Heart left ventricle (tissue), 16 donors: ENCODE results near the gene NSD1. TPM values are rescaled to one million over a fixed set of nuclear protein-coding genes. Genes with fewer than 3 reads are reported as not detected.

Experiments used
- ATAC-seq, 4 donors: fragments of 200-7000 bp; cut with Tn5 transposase; one replicate each; pipeline ENCODE4 v1.9.1; 2020 to 2022; ENCODE audit warnings: moderate library complexity in 4 of 4, mild to moderate bottlenecking in 3 of 4, moderate number of reproducible peaks in 1 of 4
- DNase-seq, 5 donors: peaks; one replicate each; pipeline ENCODE4 v3.0.0-alpha.2; 2020
- H3K27ac ChIP-seq, 12 donors: fragments of 200-600 bp; sonication (generic) in 4 of 12; one replicate each; pipeline versions ENCODE4 v1.5.0 to v1.8.0; 2016 to 2022; ENCODE audit warnings: mild to moderate bottlenecking in 2 of 12
- H3K27me3 ChIP-seq, 9 donors: fragments of 200-600 bp; sonication (generic) in 2 of 9; one replicate each; pipeline versions ENCODE4 v1.5.1 to v1.8.0; 2016 to 2022; ENCODE audit warnings: mild to moderate bottlenecking in 3 of 9
- H3K36me3 ChIP-seq, 9 donors: fragments of 200-600 bp; sonication (generic) in 2 of 9; one replicate each; pipeline versions ENCODE4 v1.5.0 to v1.8.0; 2018 to 2022; ENCODE audit warnings: mild to moderate bottlenecking in 2 of 9
- H3K4me1 ChIP-seq, 12 donors: fragments of 200-600 bp; sonication (generic) in 4 of 12; one replicate each; pipeline versions ENCODE4 v1.5.0 to v1.8.0; 2016 to 2022; ENCODE audit warnings: mild to moderate bottlenecking in 3 of 12
- H3K4me3 ChIP-seq, 12 donors: fragments of 200-600 bp; sonication (generic) in 4 of 12; one replicate each; pipeline versions ENCODE4 v1.5.0 to v1.8.0; 2017 to 2022; ENCODE audit warnings: mild to moderate bottlenecking in 9 of 12, moderate library complexity in 4 of 12
- H3K9me3 ChIP-seq, 12 donors: fragments of 200-600 bp; sonication (generic) in 4 of 12; one replicate each; pipeline versions ENCODE4 v1.5.0 to v1.8.0; 2016 to 2022; ENCODE audit warnings: mild to moderate bottlenecking in 1 of 12
- CTCF ChIP-seq, 12 donors: fragments of 200-600 bp; sonication (generic) in 4 of 12; IDR thresholded peaks; one replicate each; pipeline versions ENCODE4 v1.5.0 to v1.8.0; 2018 to 2022; ENCODE audit warnings: antibody characterized with exemption in 12 of 12, mild to moderate bottlenecking in 5 of 12
- POLR2A ChIP-seq, 2 donors: fragments of 450-650 bp; IDR thresholded peaks; one replicate each; pipeline ENCODE4 v1.6.1; 2017; ENCODE audit warnings: antibody characterized with exemption in 2 of 2, mild to moderate bottlenecking in 2 of 2, moderate library complexity in 2 of 2
- whole genome bisulfite sequencing, 4 donors: extraction: QIAGEN DNeasy Blood & Tissue Kit in 2 of 4; methylation state at CpG; one replicate each; pipeline versions ENCODE4 v1.1.5 to v1.1.7; 2013 to 2018; 5-methylcytosine and 5-hydroxymethylcytosine counted together
- intact Hi-C, 10 donors: fragments of 100-400 bp; cut with DNase I; formaldehyde crosslinking; loops; one replicate each; pipeline versions ENCODE4 v1.11.1 to v1.14.2; 2022
- polyA plus RNA-seq, 2 donors: library from polyadenylated mRNA; stranded (reverse); fragments of 200-250 nt; gene quantifications; one replicate each; pipeline ENCODE4 v1.2.3, GENCODE V29; 2013
- total RNA-seq, 9 donors: library from RNA; depleted of rRNA in 2 of 9; stranded (reverse); fragments of >200 nt in 2 of 9; fragmentation: NEBNext Ultra II Directional in 3 of 9; extraction: Animal tissue kit (Norgen Biotek cat#: 25700) in 3 of 9; gene quantifications; one replicate each; pipeline versions ENCODE4 v1.1.0 to v1.2.4, GENCODE V29; 2016 to 2023
- donor health status: ischemic (EF 13 %, LVEDD 7.1; RV severe dilation, severe dysfunction).
- donor health status: healthy with polysubstance abuse.
- donor health status: DM: no; HTN: yes; CAD: no.
- donor health status: DM: no; HTN: no; CAD: no.
- donor health status: ischemic (EF 25% LVEDD 6.9; RV normal size, moderate dysfunction).
- donor health status: ischemic (EF 25% LVEDD 5.7; RV mildly dilated, moderate dysfunction).
- donor health status: healthy.
- donor health status: DM: yes; HTN: yes; CAD: no.
- donor health status: ischemic (EF 35%, LVEDD 5.7; RV mildly dilated, moderate dysfunction).
- donor health status: nonischemic (EF 11% LVEDD 7.7; RV severe dilation, severe dysfunction).
- donor health status: DM: yes; HTN: yes; CAD: no.
- donor health status: PGD.
- donor health status: ischemic (EF 29% LVEDD 5.4; RV normal size, mild dysfunction).
- donor health status: nonischemic (EF 23%, LVEDD 6.1; RV moderate dilation, normal function).

NSD1 gene
- total and polyA plus RNA-seq, 11 donors = 10.9 to 64.6 (median 43.9) TPM

GRCh38 chr5:177317959-177318377 is 184.4 kb downstream of the NSD1 start:
- no peaks in the 10 kb centered on the region for H3K9me3 ChIP-seq
- intact Hi-C loops = loop anchor here in 9 of 10 donors (1.0 to 10.0 kb wide), 11 partner anchors 39 to 203 kb away; partner anchors contain the start of genes SLC34A1 (in 2 of the 9), DOK3 (in 1 of the 9) and RGS14 (in 1 of the 9)
- ATAC-seq (peak in 3 of 4 donors; percentile 47 to 55 (median 49)), DNase-seq (peak; percentile 65 to 77 (median 75))
- peaks cover 0 to 10% (median 3%) of the 10 kb centered on the region in 9 donors for H3K36me3 ChIP-seq
- peak; percentile 67 to 90 (median 82) for TF ChIP-seq CTCF (IDR thresholded peaks at IDR 0.05)
- TF ChIP-seq POLR2A (IDR thresholded peaks at IDR 0.05) = no peak
- 30 to 36% (median 34%) methylated on average over 7 of the region's 7 CpGs for WGBS, 4 donors
- peaks cover 0 to 18% (median under 1%) of the 10 kb centered on the region in 12 donors for H3K4me1 ChIP-seq
- no peak overlapping the region for H3K27ac ChIP-seq
- no peaks in the 10 kb centered on the region for H3K27me3 ChIP-seq
- H3K4me3 ChIP-seq = no peak overlapping the region

- intact Hi-C loops = loop anchor here in 9 of 10 donors (5.0 to 10.0 kb wide), 10 partner anchors 37 to 205 kb away; partner anchors contain the start of genes SLC34A1 (in 2 of the 9), DOK3 (in 1 of the 9) and RGS14 (in 1 of the 9)
- H3K4me3 ChIP-seq = no peak overlapping the region
- DNase-seq (no peak), ATAC-seq (no peak)
- TF ChIP-seq CTCF (IDR thresholded peaks at IDR 0.05) (no peak), POLR2A (IDR thresholded peaks at IDR 0.05) (no peak)
- H3K9me3 ChIP-seq = no peaks in the 10 kb centered on the region
- H3K36me3 ChIP-seq = peaks cover 0 to 10% (median 4%) of the 10 kb centered on the region in 9 donors
- whole genome bisulfite sequencing, 4 donors = 89 to 95% (median 93%) methylated on average over 7 to 14 of the region's 14 CpGs
- no peak overlapping the region for H3K27ac ChIP-seq
- H3K4me1 ChIP-seq = peaks cover 0 to 12% (median 0%) of the 10 kb centered on the region in 12 donors
- H3K27me3 ChIP-seq = no peaks in the 10 kb centered on the region
These were observed 186.5 kb downstream of the NSD1 start for GRCh38 chr5:177319913-177320588.

GRCh38 chr5:177320879-177321278 is 187.3 kb downstream of the NSD1 start:
- peaks cover 0 to 12% (median 0%) of the 10 kb centered on the region in 12 donors for H3K4me1 ChIP-seq
- DNase-seq = no peak
- intact Hi-C loops = no loop called here
- no peak overlapping the region for H3K4me3 ChIP-seq
- H3K27me3 ChIP-seq = no peaks in the 10 kb centered on the region
- 84 to 93% (median 91%) methylated on average over 7 of the region's 7 CpGs for WGBS, 4 donors
- no peaks in the 10 kb centered on the region for H3K9me3 ChIP-seq
- no peak overlapping the region for H3K27ac ChIP-seq
- peak in 3 of 4 donors; percentile 33 to 44 (median 38) for ATAC-seq
- no peak for TF ChIP-seq CTCF (IDR thresholded peaks at IDR 0.05)
- H3K36me3 ChIP-seq = peaks cover 0 to 10% (median 4%) of the 10 kb centered on the region in 9 donors

DNA sequence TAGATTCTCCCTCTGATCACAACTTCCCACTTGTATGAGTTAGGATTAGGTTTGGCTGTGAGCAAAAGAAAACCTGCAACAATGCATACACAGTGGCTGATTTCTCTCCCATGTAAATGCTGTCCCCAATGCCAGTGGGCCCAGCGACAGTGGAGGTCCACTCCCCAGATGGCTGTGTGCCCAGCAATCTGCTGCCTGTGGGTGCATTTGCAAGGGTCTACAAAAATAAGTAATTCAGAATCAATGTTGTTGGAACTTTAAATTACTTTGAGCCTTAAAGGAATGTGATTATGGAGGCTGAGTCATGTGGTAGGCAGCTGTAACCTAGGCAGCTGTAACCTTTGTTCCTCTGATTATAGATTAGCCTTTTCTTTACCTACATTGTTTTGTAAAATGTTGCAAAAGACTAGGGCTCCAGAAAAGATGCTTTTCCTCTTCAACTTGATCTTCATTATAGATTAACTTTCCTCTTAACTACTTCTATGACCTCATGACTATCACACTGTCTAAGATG is 192.4 kb downstream of the NSD1 start:
- WGBS, 4 donors = 82 to 95% (median 93%) methylated on average over 1 of the region's 1 CpG
- TF ChIP-seq POLR2A (IDR thresholded peaks at IDR 0.05) = no peak
- TF ChIP-seq CTCF (IDR thresholded peaks at IDR 0.05) = no peak
- ATAC-seq (no peak), DNase-seq (no peak)
- H3K27ac ChIP-seq = no peak overlapping the region
- H3K36me3 ChIP-seq = peaks cover 0 to 26% (median 20%) of the 10 kb centered on the region in 9 donors
- H3K27me3 ChIP-seq = no peaks in the 10 kb centered on the region
- peaks cover 0 to 22% (median 5%) of the 10 kb centered on the region in 12 donors for H3K4me1 ChIP-seq
- no peak overlapping the region for H3K4me3 ChIP-seq
- intact Hi-C loops = no loop called here
- no peaks in the 10 kb centered on the region for H3K9me3 ChIP-seq
